Adrenal gland (tissue), 5 donors: ENCODE results near the gene DCDC2C.

Experiments used
- POLR2A ChIP-seq, 2 donors: fragments of 450-650 bp; IDR thresholded peaks; one replicate each; pipeline ENCODE4 v1.6.1; 2017; ENCODE audit warnings: antibody characterized with exemption in 2 of 2, mild to moderate bottlenecking in 2 of 2, moderate library complexity in 1 of 2
- TF ChIP-seq, protein P1 (sequence below), 6 experiments: fragments of 450-650 bp in 4 of 6; fragments of 200-600 bp in 2 of 6; sonication (generic) in 1 of 6; IDR thresholded peaks; 1 replicate in 5 of 6; 2 replicates in 1 of 6; pipeline versions ENCODE4 v1.5.1 to v1.8.0; 2016 to 2021; ENCODE audit warnings: antibody characterized with exemption in 6 of 6, mild to moderate bottlenecking in 2 of 6, moderate library complexity in 1 of 6
- donor health status: DM: no; HTN: no; CAD: no.

DNA sequence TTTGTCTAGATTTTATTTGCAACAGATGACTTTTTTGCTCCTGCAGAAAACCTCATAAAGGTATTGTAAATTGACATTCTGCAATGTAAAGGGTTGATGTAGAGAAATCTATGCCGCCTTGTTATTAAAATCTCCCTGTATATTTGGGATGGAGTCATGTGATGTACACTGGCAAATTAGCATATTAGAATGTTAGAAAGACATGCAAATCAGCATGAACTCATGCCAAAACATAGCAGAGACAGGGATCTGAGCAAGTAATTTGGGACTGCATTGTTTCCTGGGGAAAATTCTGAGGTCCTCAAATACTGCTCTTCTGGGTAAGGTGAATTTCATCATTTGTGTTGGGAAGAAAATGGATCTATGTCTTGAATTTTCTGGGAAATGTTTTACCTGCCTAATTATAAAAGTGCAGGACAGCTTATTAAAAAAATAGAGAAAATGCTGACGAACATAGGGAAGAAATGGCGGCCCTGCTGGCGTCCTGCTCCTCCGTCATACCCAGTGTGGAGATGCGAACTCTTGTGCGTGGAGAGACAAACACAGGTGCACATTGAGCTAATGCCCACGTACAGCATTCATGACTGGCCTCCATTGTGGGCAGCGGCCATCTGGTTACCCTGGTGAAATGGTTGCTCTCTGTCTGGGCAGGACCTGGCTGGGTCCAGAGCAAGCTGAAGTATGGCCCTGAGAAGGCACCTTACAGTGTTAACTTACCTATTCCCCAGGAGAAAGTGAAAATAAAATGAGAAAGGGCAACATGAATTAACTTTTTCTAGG is 29.1 kb upstream of the DCDC2C start:
- TF ChIP-seq, protein P1, sequence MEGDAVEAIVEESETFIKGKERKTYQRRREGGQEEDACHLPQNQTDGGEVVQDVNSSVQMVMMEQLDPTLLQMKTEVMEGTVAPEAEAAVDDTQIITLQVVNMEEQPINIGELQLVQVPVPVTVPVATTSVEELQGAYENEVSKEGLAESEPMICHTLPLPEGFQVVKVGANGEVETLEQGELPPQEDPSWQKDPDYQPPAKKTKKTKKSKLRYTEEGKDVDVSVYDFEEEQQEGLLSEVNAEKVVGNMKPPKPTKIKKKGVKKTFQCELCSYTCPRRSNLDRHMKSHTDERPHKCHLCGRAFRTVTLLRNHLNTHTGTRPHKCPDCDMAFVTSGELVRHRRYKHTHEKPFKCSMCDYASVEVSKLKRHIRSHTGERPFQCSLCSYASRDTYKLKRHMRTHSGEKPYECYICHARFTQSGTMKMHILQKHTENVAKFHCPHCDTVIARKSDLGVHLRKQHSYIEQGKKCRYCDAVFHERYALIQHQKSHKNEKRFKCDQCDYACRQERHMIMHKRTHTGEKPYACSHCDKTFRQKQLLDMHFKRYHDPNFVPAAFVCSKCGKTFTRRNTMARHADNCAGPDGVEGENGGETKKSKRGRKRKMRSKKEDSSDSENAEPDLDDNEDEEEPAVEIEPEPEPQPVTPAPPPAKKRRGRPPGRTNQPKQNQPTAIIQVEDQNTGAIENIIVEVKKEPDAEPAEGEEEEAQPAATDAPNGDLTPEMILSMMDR (IDR thresholded peaks at IDR 0.05), result no peak
- TF ChIP-seq POLR2A (IDR thresholded peaks at IDR 0.05), result no peak
